Memory B cell (primary cell): ENCODE measurements around the gene VWDE.

Experiments
- ATAC-seq: fragments of 150-1000 bp; cut with Tn5 transposase; 2 replicates; pipeline ENCODE4 v1.10.0; 2021; ENCODE audit warnings: low read depth, mild to moderate bottlenecking, moderate library complexity
- DNase-seq, 2 donors: peaks; one replicate each; pipeline ENCODE4 v3.0.0; 2022; ENCODE audit warnings: low spot score in 2 of 2
- H3K27ac Mint-ChIP-seq: one replicate; pipeline ENCODE4 v1.8.0; 2022; ENCODE audit warnings: mild to moderate bottlenecking, moderate library complexity, mixed read lengths
- H3K27me3 Mint-ChIP-seq: one replicate; pipeline ENCODE4 v1.8.0; 2022; ENCODE audit warnings: mixed read lengths
- H3K36me3 Mint-ChIP-seq: one replicate; pipeline ENCODE4 v1.8.0; 2022; ENCODE audit warnings: mild to moderate bottlenecking, mixed read lengths
- H3K4me1 Mint-ChIP-seq: one replicate; pipeline ENCODE4 v1.8.0; 2022; ENCODE audit warnings: mixed read lengths
- H3K4me3 Mint-ChIP-seq: one replicate; pipeline ENCODE4 v1.8.0; 2022; ENCODE audit warnings: mild to moderate bottlenecking, moderate library complexity, mixed read lengths
- H3K9me3 Mint-ChIP-seq: one replicate; pipeline ENCODE4 v1.8.0; 2022; ENCODE audit warnings: mixed read lengths

The VWDE gene

DNA sequence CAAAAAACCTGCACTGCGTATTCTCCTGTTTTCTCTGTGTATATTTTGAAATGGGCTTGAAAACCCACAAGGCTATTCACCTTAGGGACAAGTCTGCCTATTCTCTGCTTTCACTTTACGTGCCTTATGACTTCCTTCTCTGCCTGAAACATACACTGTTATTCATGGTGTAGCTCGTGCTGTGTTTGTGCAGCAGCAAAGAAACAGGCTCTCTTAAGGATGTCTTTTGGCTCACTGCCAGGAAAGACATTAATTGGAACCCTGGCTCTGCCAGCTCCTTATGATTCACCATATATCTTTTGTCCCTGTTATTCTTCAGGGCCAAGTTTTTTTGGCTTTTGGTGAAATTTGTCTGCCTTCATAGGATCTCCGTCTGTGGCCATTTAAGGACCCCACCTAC is 100.2 kb downstream of the VWDE start:
- no peak overlapping the region for H3K27ac Mint-ChIP-seq
- no peaks in the 10 kb centered on the region for H3K36me3 Mint-ChIP-seq
- peaks cover 6% of the 10 kb centered on the region for H3K27me3 Mint-ChIP-seq
- DNase-seq (no peak), ATAC-seq (no peak)
- peaks cover 2% of the 10 kb centered on the region for H3K9me3 Mint-ChIP-seq
- no peak overlapping the region for H3K4me3 Mint-ChIP-seq
- H3K4me1 Mint-ChIP-seq = no peaks in the 10 kb centered on the region

DNA sequence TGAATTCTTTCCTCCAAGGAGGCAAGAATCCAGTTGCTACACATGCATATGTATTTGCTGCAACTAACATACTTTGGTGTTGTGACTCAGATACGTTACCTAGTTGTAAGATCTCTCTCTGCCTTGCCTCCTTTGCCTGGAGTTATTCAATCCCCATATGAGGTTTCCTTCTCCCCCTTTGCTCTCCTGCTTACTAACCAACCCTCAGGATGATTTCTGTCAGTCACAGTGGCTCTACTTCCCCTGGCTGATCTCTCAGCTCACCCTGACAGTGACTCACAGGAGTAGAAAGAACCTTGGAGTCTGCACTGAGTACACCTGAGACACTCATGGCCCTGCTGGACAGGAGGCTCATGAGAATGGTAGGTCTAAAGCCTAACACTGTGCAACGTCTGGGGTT is 100.6 kb downstream of the VWDE start:
- Mint-ChIP-seq H3K9me3 (peaks cover 2% of the 10 kb centered on the region), H3K4me3 (no peak overlapping the region), H3K27me3 (peaks cover 6% of the 10 kb centered on the region), H3K36me3 (no peaks in the 10 kb centered on the region), H3K4me1 (no peaks in the 10 kb centered on the region), H3K27ac (no peak overlapping the region)
- DNase-seq = no peak
- ATAC-seq = no peak

DNA sequence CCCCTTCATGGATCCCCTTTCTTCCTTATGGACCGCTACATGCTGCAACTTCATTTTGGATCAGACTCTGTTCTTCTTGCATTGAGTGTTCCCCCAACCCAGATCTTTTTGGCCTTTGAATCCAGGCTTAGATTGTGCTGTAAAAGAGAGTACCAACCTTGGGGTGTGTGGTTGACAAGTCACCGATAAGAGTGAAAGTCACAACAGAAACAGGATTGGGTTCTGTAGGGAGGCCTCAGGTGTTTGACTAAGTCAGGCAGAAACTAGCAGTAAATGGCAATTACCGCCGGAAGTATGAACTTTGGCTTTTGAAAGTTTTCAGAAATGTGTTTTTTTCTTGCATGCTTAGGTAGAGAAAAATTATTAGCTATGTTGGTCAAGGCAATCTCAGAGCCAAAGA is 103.2 kb downstream of the VWDE start:
- Mint-ChIP-seq H3K4me1 (peaks cover 2% of the 10 kb centered on the region), H3K27ac (no peak overlapping the region)

DNA sequence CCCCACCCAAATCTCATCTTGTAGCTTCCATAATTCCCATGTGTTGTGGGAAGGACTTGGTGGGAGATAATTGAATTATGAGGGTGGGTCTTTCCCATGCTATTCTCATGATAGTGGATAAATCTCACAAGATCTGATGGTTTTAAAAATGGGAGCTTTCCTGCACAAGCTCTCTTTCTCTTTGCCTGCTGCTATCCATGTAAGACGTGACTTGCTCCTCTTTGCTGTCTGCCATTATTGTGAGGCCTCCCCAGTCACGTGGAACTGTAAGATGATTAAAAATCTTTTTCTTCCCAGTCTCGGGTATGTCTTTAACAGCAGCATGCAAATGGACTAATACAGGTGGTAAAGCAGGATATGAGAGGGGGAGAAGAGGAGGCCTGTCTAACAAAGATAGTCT is 104.3 kb downstream of the VWDE start:
- DNase-seq (no peak), ATAC-seq (no peak)
- Mint-ChIP-seq H3K36me3 (no peaks in the 10 kb centered on the region), H3K4me1 (peaks cover 10% of the 10 kb centered on the region), H3K27me3 (peaks cover 4% of the 10 kb centered on the region), H3K4me3 (no peak overlapping the region), H3K9me3 (peaks cover 2% of the 10 kb centered on the region), H3K27ac (no peak overlapping the region)

More for the DNA sequence above, 103.2 kb downstream of the VWDE start:
- Mint-ChIP-seq H3K36me3 (no peaks in the 10 kb centered on the region), H3K27me3 (peaks cover 4% of the 10 kb centered on the region), H3K4me3 (no peak overlapping the region), H3K9me3 (peaks cover 2% of the 10 kb centered on the region)
- ATAC-seq (no peak), DNase-seq (no peak)

DNA sequence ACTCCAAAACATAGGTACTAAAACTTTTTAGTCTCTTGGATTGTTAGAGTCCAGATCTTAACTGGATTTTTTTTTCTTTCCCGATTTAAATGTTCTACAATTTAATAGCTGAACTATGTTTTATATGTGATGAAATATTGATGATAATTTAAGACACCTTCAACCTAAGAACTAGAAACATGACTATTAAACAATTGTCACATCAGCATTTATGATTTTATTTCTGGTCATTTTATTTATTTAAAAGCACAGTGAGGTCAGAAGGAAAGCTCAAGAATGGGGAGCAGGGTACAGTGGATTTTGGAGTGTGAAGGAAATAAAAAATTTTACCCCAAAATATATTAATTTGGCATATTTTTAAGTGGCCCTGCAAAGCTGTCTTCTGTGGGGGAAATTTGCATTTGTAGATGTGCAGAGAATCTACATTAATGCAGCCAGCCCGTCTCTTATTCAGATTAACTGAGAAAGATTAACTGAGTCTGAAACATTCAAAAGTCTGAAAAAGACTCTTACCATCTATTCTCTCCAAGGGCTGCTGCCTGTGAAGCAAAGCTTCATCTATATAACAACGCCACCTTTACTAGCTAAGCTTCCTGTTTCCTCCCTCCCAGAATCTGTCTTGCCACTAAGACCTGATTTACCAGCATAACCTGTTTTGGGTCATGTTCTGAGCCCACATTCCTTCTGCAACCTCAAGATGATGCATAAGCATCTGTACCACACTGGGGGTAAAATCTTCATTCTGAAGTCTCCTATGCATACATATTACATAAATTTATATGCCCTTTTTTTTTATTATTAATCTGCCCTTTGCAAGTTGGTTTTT is 106.2 kb downstream of the VWDE start:
- no peak overlapping the region for H3K27ac Mint-ChIP-seq
- no peak overlapping the region for H3K4me3 Mint-ChIP-seq
- ATAC-seq = no peak
- H3K4me1 Mint-ChIP-seq = peaks cover 10% of the 10 kb centered on the region
- no peaks in the 10 kb centered on the region for H3K27me3 Mint-ChIP-seq
- no peak for DNase-seq
- H3K9me3 Mint-ChIP-seq = no peaks in the 10 kb centered on the region
- no peaks in the 10 kb centered on the region for H3K36me3 Mint-ChIP-seq

DNA sequence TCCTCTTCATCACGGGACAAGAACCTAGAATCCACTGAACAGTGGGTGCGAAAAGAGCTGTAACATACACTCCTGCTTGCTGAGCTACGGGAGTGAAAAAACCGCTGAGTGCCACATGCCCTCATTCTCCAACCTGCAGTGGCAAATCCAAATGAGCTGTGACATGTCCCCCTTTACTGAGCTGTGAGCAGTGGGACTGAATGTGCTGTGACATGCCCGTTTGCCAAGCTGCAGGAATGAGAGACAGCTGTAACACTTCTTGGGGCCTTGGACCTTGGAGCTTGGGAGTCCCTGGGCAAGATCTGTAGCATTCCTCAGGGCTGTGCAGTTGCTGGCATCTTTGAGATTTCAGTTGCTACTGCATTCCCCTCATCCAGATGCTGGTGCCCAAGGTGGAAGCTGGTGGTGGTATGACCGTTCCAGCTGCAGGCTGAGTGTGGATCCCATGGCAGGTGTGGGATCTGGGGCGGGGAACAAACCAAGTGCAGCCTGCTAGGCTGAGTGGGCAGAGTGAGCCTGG is 107.6 kb downstream of the VWDE start:
- H3K4me1 Mint-ChIP-seq = peaks cover 10% of the 10 kb centered on the region
- ATAC-seq = no peak
- no peaks in the 10 kb centered on the region for H3K9me3 Mint-ChIP-seq

DNA sequence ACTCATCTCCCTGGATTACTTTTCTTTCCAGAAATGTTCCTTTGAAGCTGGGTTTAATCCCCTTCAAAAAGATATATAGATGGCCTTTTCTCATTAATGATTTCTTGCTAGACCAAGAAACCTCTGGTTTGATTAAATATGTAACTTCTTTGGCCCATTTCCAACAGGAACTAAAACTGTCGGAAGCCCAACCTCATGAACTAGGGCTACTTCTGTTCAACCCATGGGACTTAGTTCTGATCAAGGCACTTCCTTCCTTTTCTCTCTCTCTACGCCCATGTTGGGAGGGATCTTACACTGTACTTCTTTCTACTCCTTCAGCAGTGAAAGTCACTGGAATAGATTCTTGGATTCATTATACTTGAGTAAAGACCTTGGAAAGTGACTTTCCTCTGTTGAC is 109.0 kb downstream of the VWDE start:
- peaks cover 5% of the 10 kb centered on the region for H3K27me3 Mint-ChIP-seq
- peak; percentile 75 for ATAC-seq
- peaks cover under 1% of the 10 kb centered on the region for H3K9me3 Mint-ChIP-seq
- H3K36me3 Mint-ChIP-seq = no peaks in the 10 kb centered on the region
- no peak overlapping the region for H3K27ac Mint-ChIP-seq
- no peak for DNase-seq
- H3K4me1 Mint-ChIP-seq = peaks cover 10% of the 10 kb centered on the region
- H3K4me3 Mint-ChIP-seq = no peak overlapping the region

More for the DNA sequence above, 107.6 kb downstream of the VWDE start:
- no peak for DNase-seq
- no peak overlapping the region for H3K27ac Mint-ChIP-seq
- H3K36me3 Mint-ChIP-seq = no peaks in the 10 kb centered on the region
- peaks cover 3% of the 10 kb centered on the region for H3K27me3 Mint-ChIP-seq
- H3K4me3 Mint-ChIP-seq = no peak overlapping the region

DNA sequence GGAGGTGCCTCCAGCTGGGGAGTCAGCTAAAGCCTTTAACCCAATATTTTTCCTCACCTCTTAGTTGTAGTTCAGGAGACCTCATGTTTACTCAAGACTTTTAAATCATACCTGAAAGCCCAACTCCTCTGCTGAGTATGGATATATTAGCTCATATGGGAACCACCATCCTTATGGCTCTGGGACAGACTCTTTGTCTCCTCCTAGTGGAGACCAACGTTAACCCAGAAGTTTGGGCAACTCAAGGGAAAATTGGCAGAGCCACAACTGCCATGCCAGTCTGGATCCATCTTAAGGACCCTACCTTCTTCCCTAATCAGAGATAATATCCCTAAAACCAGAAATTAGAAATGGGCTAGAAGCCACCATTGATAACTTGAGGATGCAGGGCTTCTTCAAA is 111.8 kb downstream of the VWDE start:
- Mint-ChIP-seq H3K36me3 (peaks cover 2% of the 10 kb centered on the region), H3K27ac (no peak overlapping the region), H3K4me3 (no peak overlapping the region), H3K27me3 (peaks cover 5% of the 10 kb centered on the region), H3K4me1 (peaks cover 9% of the 10 kb centered on the region), H3K9me3 (peaks cover 6% of the 10 kb centered on the region)
- DNase-seq = no peak
- ATAC-seq = no peak

DNA sequence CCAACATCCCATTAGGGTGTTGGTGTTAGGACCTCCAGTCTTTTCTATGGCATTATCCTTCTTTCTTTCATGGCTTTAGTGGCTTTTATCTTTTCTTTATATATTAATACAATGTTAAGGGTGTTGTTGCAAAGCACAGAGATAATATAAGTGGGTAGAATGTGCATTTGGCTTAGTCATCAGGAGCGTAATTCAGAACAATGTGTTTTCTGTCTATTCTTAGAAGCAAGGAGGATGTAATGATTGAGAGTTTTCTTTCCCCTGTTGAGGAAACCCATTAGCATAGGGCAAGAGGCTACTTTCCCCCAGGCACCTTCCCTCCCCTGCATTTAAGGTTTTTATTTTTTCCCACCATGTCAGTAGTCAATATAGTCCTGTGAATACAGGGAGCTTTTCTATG is 112.9 kb downstream of the VWDE start:
- Mint-ChIP-seq H3K36me3 (peaks cover 2% of the 10 kb centered on the region), H3K27me3 (peaks cover 5% of the 10 kb centered on the region), H3K9me3 (peaks cover 6% of the 10 kb centered on the region), H3K4me3 (no peak overlapping the region), H3K4me1 (peaks cover 9% of the 10 kb centered on the region), H3K27ac (no peak overlapping the region)
- no peak for DNase-seq
- ATAC-seq = no peak

DNA sequence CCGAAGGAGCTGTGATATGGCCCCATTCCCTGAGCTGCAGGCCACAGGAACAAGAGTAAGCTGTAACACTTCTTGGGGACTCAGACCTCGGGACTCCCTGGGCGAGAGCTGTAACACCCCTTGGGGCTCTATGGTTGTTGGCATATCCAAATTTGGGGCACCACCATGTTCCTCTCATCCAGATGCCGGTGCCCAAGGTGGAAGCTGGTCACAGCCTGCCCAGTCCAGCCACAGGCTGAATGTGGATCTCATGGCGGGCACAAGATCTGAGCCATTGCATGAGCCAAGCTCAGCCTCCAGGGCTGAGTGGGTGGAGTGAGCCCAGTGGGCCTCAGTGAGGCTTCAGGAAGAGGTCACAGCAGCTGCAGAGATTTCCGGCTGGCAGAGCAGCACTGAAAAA is 113.7 kb downstream of the VWDE start:
- peaks cover 2% of the 10 kb centered on the region for H3K36me3 Mint-ChIP-seq
- H3K27ac Mint-ChIP-seq = no peak overlapping the region
- H3K4me1 Mint-ChIP-seq = peaks cover 6% of the 10 kb centered on the region
- H3K4me3 Mint-ChIP-seq = no peak overlapping the region
- no peak for DNase-seq
- peaks cover 6% of the 10 kb centered on the region for H3K9me3 Mint-ChIP-seq
- peaks cover 5% of the 10 kb centered on the region for H3K27me3 Mint-ChIP-seq
- ATAC-seq = no peak

DNA sequence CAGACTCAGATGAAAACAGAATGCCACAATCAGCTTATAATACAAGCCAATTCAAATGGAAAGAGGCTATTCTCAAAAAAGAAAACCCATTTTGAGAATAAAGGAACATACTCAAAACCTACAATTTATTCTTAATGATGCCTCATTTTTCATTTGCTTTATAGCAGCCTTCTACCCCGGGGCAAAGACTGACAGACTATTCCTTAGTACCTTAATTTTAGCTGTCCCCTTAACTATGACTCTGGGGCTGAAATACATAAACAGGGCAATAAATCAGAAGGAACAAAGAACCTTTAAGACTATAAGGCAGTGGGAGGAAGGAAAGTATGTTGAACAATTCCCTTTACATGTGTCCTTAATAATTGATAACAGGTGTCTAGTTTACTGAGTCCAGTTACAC is 115.8 kb downstream of the VWDE start:
- peaks cover 2% of the 10 kb centered on the region for H3K36me3 Mint-ChIP-seq
- no peak overlapping the region for H3K27ac Mint-ChIP-seq
- H3K4me1 Mint-ChIP-seq = no peaks in the 10 kb centered on the region
- peaks cover 6% of the 10 kb centered on the region for H3K9me3 Mint-ChIP-seq
- DNase-seq (no peak), ATAC-seq (no peak)
- peaks cover 5% of the 10 kb centered on the region for H3K27me3 Mint-ChIP-seq
- no peak overlapping the region for H3K4me3 Mint-ChIP-seq

DNA sequence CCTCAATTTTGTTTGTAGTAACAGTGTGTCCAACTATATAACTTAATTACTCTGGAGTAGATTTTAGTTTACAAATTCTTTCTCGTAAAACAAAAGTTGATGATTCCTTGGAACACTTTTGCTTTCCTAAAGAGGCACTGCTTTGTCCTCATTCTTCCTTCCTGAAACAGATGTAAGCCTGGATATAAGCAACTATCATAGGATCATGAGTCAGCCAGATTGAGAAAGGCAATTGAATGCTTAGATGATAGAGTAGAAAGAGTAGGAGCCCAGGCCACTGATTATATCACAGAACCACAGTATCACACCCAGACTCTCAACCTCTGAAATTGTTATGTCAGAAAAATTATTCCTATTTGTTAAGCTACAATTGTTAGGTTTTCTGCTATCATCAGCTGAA is 122.6 kb downstream of the VWDE start:
- Mint-ChIP-seq H3K27ac (no peak overlapping the region), H3K9me3 (peaks cover 4% of the 10 kb centered on the region), H3K27me3 (peaks cover 6% of the 10 kb centered on the region), H3K4me1 (no peaks in the 10 kb centered on the region), H3K36me3 (peaks cover 4% of the 10 kb centered on the region), H3K4me3 (no peak overlapping the region)
- no peak for DNase-seq
- ATAC-seq = no peak
